GF-D8 (cell line): Measurements from ENCODE around the gene TMBIM6.
"Not testable (repeated sequence)": the region's sequence is repeated elsewhere in the genome, so short reads cannot be mapped to it uniquely, and the experiment has no call there.

Experiments
- DNase-seq: peaks from one replicate; lab custom pipeline; 2025; lab: John Stamatoyannopoulos, UW

TMBIM6 gene, protein sequence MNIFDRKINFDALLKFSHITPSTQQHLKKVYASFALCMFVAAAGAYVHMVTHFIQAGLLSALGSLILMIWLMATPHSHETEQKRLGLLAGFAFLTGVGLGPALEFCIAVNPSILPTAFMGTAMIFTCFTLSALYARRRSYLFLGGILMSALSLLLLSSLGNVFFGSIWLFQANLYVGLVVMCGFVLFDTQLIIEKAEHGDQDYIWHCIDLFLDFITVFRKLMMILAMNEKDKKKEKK

DNA sequence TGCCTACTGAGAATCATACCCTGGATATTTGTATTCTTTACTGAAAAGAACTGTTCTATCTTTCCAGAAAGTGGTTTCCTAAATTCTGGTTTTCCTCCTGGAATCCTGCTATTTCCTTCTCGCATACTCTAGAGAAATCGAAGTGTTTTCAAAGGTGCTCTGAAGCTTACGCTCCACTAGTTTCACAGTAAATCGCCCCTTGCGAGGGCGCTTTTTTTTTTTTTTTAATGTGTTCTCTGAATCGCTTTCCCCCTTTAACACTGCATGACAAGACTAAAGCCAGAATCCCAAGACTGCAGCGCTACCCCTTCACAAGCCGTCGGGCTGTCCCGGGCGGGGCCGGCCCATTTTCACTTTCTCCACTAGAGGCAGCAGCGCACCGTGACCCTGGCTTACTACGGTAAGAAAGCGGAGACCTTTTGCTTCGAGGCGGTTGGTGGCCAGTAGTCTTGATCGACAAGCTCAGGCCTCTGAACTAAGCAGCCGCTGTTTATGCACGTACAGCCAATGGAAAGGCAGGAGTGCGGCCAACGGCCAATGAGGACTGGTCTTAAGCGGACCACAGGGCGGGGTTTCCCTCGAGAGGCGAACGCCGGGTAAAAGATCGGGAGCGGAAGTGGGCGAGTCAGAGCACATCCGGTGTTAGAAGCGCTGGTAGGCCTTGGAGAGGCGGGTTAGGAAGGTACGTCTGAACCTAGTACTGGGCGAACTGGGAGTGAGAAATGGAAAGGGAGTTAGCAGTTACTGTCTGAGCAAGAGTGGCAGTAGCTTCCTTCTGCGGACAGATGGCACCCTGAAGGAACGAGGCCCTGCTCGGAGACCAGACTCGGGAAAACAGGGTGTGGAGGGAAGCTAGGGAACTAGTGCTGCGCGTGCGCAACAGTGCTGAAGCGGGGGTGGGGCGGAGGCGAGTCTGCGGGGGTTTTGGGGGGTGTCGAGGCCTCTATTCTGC lies at the start of gene TMBIM6:
TMBIM6 (plus strand) TSS at position 628 of the 952 bp plus-strand sequence. CDS start 10,937 bp downstream, outside the sequence.
- DNase-seq: peak; percentile 99

DNA sequence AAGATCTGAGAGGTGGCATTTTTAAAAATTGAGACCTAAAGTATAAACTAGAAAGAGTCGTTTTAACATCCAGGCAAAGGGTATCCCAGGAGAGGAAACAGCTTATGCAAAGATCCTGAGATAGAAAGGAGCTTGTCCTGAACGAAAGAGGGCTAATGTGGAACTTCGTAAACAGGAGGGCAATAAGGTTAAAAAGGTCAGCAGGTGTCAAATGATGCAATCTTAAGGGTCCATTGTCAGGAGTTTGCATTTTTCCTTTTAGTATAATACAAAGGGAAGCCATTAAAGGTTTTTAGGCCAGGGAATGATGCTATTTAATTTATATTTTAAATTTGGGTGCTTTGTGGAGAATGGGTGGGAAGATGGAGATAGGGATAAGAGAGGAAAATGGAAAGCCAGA lies 48.5 kb upstream of the TMBIM6 start:
- no peak for DNase-seq

DNA sequence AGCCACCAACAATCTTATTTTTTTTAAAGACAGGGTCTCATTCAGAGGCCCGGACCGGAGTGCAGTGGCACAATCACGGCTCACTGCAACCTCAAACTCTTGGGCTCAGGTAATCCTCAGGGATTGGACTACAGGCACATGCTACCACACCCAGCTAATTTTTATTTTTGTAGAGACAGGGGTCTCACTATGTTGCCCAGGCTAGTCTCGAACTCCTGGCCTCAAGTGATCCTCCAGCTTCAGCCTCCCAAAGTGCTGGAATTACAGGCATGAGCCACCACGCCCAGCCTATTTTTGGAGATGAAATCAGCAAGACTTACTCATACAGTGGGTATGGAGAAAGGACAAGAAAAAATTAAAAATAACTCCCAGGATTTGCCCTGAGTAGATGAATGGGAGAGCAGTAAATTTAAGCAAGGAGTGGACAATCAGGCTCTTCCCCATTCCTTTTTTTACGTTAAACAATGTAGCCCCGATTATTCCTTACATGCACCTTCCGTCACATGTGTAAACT lies 47.4 kb upstream of the TMBIM6 start:
- no peak for DNase-seq

DNA sequence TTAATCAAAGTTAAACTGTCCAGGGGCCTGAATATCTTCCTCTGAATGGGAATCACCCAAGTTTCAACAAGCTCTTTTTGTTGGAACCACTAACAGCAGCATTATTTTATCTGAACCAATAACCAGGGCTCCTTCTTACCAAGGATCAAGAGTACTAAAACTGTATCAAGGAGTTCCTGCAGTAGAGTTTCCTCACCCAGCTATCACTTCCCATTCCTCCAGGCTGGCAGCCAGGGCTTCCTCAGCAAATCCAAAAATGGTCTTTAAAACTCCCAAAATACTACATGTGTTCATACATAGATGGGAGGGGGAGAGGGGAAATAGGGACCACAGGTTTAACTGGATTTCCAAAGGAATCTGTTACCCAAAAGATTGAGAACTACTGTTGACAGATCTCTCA lies 44.6 kb upstream of the TMBIM6 start:
- DNase-seq: no peak

DNA sequence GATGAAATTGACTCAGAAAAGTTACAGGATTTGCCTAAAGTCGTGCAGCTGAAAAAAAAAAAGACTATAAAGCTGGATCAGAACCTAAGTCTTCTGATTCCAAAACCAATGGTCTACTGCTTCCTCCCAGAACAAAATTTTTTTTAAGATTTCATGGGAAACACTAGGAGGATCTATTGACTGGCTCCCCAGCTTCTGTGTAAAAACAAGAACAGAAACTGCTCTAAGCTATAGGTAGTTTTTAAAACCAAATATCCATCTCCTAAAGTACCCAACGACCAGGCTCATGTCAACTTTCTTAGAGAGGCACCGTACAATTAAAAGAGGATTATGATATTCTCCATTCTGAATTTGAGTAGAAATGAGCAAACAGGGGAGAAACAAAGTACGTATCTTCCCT lies 43.5 kb upstream of the TMBIM6 start:
- DNase-seq: no peak

DNA sequence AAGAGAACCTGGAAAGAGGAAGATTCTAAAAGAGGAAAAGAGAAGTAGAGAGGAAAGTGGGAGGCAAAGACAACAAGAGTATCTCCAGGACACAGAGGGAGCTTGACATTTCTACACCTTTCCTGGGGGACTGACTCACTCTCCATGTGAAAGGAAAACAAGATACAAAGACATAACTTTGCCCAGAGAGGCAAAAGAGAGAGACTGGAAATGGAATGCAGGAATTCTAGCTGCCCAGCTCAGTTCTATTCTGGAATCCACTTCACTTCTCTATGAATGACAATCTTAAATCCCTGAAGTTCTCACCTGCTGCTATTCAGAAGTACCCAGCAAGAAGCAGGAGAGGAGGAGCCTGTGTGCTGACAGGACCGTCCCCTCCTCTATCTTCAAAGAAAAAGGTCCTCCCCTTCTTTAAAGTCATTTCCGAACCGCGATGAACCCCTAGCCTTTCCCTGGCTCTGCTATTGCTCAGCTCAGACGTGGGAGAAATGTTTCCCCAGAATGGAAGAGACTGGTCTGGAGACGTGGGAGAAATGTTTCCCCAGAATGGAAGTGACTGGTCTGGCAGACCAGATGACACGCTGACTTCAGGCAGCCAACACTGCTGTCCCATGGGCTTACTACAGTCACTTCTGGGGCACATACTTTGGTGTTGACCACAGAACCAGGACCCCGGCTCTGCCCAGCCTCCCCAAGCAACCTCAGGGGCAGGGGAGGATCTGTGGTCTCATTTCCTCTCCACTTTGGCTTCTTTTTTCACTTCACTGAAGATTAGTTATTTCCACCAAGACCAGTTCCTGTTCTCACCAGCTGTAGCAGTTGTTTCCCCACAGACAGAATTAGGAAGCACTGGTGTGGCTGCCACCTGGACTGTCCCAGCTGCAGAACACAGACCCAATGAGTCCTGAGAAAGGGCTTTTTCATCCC lies 42.5 kb upstream of the TMBIM6 start:
- DNase-seq: peak; percentile 94

DNA sequence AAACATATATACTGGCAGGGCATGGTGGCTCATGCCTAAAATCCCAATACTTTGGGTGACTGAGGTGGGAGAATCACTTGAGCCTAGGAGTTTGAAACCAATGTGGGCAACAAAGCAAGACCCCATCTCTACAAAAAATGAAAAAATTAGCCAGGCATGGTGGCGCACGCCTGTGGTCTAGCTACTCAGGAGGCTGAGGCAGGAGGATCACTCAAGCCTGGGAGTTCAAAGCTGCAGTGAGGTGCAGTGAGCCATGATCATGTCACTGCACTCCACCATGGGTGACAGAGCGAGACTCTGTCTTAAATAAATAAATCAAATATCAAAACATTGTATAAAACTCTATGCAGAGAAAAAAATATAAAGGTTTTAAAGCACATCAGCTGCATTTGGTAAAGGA lies 39.3 kb upstream of the TMBIM6 start:
- DNase-seq: no peak

DNA sequence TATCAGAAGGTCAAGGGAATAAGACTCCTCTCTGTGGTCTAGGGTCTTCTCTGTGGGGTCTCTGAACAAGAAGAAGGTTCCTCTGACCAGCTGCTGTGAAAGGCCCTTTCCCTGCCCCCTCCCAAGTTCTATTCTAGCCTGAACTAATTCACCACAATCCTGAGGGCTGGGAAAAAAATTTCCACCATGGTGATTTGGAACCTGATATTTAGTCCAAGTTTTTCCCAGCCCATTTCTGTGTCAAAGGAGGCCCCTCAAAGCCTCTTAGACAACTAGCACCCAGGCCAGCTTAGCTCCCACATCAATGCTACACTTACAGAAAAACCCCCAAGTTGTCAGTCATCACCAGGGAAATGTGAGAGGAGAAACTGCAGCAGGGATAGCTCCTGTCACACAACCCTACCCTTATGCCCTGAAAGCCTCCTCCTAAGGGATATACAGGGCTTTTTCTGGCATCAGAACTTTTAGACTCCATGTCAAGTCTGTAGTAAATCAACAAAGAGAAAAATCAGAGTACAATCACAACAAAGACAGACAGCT lies 38.6 kb upstream of the TMBIM6 start:
- no peak for DNase-seq

- DNase-seq: no peak
Observed at GRCh38 chr12:49703647-49704137, 37.7 kb upstream of the TMBIM6 start.

- DNase-seq: no peak
Observed at GRCh38 chr12:49705479-49706134, 35.8 kb upstream of the TMBIM6 start.

DNA sequence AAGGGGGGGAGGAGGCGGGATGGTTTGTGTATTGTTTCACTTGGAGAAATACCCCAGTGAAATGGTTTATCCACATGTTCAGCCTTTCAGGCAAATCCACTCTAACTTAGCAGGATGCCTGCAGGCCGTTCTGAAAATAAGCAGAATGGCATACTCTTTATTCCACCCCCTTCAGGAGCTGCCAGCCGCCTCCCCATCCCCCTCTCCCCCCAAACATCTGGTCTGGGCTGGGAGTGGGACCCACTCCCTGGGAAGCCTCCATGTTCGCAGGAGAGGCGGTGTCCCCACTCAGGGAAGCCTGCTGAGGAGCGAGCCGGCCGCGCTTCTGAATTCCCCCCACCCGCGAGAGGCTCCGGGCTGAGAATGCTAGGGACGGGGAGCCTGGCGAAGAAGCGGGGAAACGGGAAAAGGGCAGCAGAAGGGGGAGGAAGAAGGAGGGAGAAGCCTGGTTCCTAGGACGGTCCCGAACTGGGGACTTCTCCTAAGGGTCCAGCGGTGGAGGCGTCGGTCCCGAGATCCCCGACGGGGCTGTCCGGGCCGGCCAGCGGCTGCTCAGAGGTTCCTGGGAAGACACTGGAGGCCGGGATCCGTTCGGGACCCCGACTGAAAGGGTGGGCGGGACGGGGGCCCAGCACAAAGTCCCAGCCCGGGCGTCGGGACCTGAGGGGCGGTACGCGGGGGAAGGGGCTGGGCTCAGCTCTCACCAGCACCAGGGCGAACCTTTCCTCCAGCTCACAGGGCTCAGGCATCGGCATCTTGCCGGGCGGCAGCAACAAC lies 34.8 kb upstream of the TMBIM6 start:
- no peak for DNase-seq

DNA sequence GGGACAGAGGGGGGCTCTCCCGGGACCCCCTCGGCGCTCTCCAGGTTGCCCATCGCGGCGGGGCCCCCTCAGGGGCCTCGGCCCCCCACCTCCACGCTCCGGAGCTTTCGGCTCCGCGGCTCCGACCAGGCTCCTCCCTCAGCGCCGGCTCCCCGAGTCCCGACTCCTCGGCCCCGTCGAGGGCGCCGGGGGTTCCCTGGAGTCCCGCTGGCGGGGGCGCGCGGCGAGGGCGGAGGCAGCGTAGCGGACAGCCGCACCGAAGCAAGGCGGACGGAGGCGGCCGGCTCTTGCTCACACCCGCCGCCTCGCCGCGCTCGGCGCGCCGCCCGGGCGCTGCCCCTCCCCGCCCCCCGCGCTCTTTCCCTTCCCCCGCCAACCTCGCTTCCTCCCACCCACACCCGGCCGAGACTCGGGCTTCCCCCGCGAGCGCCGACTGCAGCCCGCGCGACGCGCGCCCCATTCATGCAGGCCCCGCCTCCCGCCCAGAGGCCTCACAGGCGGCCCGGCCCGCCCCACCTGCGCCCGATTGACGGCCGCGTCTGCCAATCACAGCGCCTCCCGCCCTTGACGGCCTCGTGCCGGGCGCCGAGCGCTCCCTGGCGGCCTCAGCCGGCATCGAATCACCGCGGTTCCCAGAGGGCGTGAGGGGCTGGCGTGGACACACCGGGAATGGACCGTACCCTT lies 34.1 kb upstream of the TMBIM6 start, which contains the start of gene FMNL3:
FMNL3 (minus strand) TSS at position 278 of the 684 bp plus-strand sequence; CDS start at position 53, 225 bp downstream.
- peak; percentile 66 for DNase-seq

DNA sequence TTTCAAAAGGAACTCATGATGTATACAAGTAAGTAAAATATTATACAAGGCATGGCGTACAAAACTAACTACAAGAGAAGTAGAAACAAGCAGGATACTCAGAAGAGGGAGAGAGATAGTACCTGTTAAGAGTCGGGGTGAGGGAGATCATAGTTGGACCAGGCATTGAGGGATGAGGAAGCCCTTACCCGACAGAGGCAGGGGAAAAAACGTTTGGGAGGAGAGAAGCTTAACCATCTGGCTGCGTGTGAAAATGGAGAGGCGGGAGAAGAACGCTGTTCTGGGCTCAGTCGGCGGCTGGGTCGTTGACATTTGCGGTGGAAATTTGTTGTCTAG lies 33.6 kb upstream of the TMBIM6 start:
- no peak for DNase-seq

DNA sequence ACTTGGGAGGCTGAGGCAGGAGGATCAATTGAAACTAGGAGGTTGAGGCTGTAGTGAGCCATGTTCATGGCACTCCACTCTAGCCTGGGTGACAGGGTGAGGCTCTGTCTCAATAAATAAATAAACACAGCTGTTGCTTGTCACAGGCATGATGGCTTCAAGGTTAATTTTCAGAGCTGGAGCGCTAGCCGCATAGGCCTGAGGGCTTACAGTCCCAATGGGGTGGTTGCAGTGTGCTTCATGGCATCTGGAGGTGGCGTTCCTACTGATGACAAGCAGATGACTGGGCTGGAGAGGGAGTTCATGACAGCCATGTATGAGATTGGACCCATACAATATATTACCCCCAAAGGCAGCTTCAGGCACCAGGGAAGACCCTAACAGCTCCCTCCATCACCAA lies 32.5 kb upstream of the TMBIM6 start:
- DNase-seq: no peak

DNA sequence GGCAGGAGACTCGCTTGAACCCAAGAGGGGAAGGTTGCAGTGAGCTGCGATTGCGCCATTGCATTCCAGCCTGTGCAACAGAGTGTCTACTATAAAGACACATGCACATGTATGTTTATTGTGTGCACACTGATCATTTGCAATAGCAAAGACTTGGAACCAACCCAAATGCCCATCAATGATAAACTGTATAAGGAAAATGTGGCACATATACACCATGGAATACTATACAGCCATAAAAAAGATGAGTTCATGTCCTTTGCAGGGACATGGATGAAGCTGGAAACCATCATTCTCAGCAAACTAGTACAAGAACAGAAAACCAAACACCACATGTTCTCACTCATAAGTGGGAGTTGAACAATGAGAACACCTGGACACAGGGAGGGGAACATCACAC lies 27.4 kb upstream of the TMBIM6 start:
- DNase-seq: not testable (repeated sequence)

- DNase-seq: no peak
Observed at GRCh38 chr12:49716553-49716952, 24.8 kb upstream of the TMBIM6 start.

- DNase-seq: not testable (repeated sequence)
Observed at GRCh38 chr12:49717800-49718199, 23.6 kb upstream of the TMBIM6 start.

DNA sequence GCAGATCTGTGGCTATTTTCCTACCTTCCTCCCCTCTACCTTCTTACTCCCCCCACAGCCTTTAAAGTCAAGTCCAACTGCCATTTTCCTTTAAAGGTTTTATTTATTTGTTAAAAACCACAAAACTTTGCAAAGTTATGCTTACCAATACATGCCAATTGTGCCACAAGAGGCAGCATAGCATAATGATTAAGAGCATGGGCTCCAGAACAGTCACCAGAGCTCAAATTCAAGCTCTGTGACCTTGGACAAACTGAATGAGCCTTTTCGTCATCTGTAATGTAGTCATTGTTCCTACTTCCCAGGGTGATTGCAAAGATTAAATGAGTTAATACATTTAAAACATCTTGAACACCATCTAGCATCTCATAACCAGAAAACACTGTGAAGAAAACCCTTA lies 21.1 kb upstream of the TMBIM6 start:
- no peak for DNase-seq

DNA sequence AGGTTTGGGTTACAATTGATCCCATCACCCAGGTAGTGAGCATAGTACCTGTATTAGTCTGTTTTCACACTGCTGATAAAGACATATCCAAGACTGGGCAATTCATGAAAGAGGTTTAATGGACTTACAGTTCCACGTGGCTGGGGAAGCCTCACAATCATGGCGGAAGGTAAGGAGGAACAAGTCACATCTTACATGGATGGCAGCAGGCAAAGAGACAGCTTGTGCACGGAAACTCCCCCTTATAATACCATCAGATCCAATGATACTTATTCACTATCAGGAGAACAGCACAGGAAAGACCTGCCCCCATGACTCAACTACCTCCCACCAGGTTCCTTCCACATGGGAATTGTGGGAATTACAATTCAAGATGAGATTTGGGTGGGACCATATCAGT lies 20.0 kb upstream of the TMBIM6 start:
- DNase-seq: not testable (repeated sequence)

DNA sequence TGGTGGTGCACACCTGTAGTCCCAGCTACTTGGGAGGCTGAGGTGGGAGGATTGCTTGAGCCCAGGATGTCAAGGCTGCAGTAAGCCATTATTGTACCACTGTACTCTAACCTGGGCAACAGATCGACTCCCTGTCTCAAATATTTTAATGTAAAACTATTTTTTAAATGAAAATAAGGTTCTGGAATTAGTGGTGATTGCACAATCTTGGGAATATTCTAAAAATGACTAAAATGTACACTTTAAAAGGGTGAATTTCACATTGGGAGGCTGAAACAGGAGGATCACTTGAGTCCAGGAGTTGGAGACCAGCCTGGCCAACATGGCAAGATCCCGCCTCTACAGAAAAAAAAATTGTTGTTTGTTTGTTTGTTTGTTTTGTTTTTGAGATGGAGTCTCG lies 12.9 kb upstream of the TMBIM6 start:
- no peak for DNase-seq
